Neural cell (in vitro differentiated cells): ENCODE data around the gene CSNK1A1L. TPM values are rescaled to one million over a fixed set of nuclear protein-coding genes. Genes with fewer than 3 reads are reported as not detected.
A peak's percentile ranks its signal among the peaks of the same experiment; 100 is the strongest.

ENCODE experiments used
- H2AFZ ChIP-seq: fragments of 200-600, 300-800 bp; sonication (generic), shearing (Covaris generic); 2 replicates; pipeline ENCODE4 v1.6.0; 2014; ENCODE audit warnings: low read depth, mild to moderate bottlenecking, antibody characterized with exemption, low read length, moderate library complexity
- H3F3A ChIP-seq: fragments of 200-600 bp; shearing (Covaris generic); 2 replicates; pipeline ENCODE4 v1.6.1; 2016; ENCODE audit warnings: mild to moderate bottlenecking, moderate library complexity, mixed read lengths, antibody characterized with exemption, low read length; ENCODE audit not compliant: insufficient read depth, poor library complexity, severe bottlenecking
- H3K27ac ChIP-seq: fragments of 200-600, 300-800 bp; sonication (generic), shearing (Covaris generic); 2 replicates; pipeline ENCODE4 v1.5.1; 2014; ENCODE audit warnings: mild to moderate bottlenecking, low read length, moderate library complexity
- H3K27me3 ChIP-seq: fragments of 300-800, 200-600 bp; sonication (generic), shearing (Covaris generic); 2 replicates; pipeline ENCODE4 v1.6.0; 2014; ENCODE audit warnings: mild to moderate bottlenecking, low read depth, low read length, moderate library complexity; ENCODE audit not compliant: insufficient read depth
- H3K36me3 ChIP-seq: fragments of 300-800, 200-600 bp; sonication (generic), shearing (Covaris generic); 2 replicates; pipeline ENCODE4 v1.5.1; 2014; ENCODE audit warnings: mild to moderate bottlenecking, antibody characterized with exemption, low read length, moderate library complexity; ENCODE audit not compliant: insufficient read depth
- H3K4me2 ChIP-seq: fragments of 300-800, 200-600 bp; sonication (generic), shearing (Covaris generic); 2 replicates; pipeline ENCODE4 v1.6.0; 2014; ENCODE audit warnings: mild to moderate bottlenecking, low read length
- H3K4me3 ChIP-seq: fragments of 300-800, 200-600 bp; sonication (generic), shearing (Covaris generic); 2 replicates; pipeline ENCODE4 v1.5.1; 2014; ENCODE audit warnings: mild to moderate bottlenecking, low read length, moderate library complexity
- H3K79me2 ChIP-seq: fragments of 200-600 bp; shearing (Covaris generic); replicated peaks from 2 replicates; pipeline ENCODE4 v1.6.0; 2014; ENCODE audit warnings: mild to moderate bottlenecking, low read length, moderate library complexity; ENCODE audit not compliant: insufficient read depth
- H3K9ac ChIP-seq: fragments of 300-800, 200-600 bp; sonication (generic), shearing (Covaris generic); 2 replicates; pipeline ENCODE4 v1.6.1; 2016; ENCODE audit warnings: mild to moderate bottlenecking, low read length, mixed read lengths
- H3K9me2 ChIP-seq: fragments of 200-600 bp; shearing (Covaris generic); 2 replicates; pipeline ENCODE4 v1.6.1; 2016; ENCODE audit warnings: mild to moderate bottlenecking, low read length, mixed read lengths; ENCODE audit not compliant: insufficient read depth
- H3K9me3 ChIP-seq: fragments of 200-600, 300-800 bp; sonication (generic), shearing (Covaris generic); 2 replicates; pipeline ENCODE4 v1.6.1; 2016; ENCODE audit warnings: mild to moderate bottlenecking, mixed run types, low read length, moderate library complexity, mixed read lengths
- H4K20me1 ChIP-seq: fragments of 200-600 bp; shearing (Covaris generic); 2 replicates; pipeline ENCODE4 v1.6.1; 2016; ENCODE audit warnings: mild to moderate bottlenecking, mixed run types; ENCODE audit not compliant: insufficient read depth
- EP300 ChIP-seq: fragments of 450-650 bp; conservative IDR thresholded peaks from 2 replicates; pipeline ENCODE4 v1.6.1; 2014; ENCODE audit warnings: antibody characterized with exemption, mild to moderate bottlenecking, moderate library complexity; ENCODE audit not compliant: poor library complexity, severe bottlenecking
- EZH2 ChIP-seq: fragments of 200-600, 300-800 bp; shearing (Covaris generic), sonication (generic); IDR thresholded peaks from 2 replicates; pipeline ENCODE4 v1.6.1; 2014; ENCODE audit warnings: antibody characterized with exemption, low read length, borderline replicate concordance, mild to moderate bottlenecking; ENCODE audit not compliant: insufficient read depth, poor library complexity, severe bottlenecking
- MXI1 ChIP-seq: fragments of 450-650 bp; conservative IDR thresholded peaks from 2 replicates; pipeline ENCODE4 v1.6.1; 2014; ENCODE audit warnings: antibody characterized with exemption, mild to moderate bottlenecking; ENCODE audit not compliant: poor library complexity, severe bottlenecking
- POLR2AphosphoS5 ChIP-seq: IDR thresholded peaks from 2 replicates; pipeline ENCODE4 v1.6.1; 2012
- RAD21 ChIP-seq: fragments of 450-650 bp; conservative IDR thresholded peaks from 2 replicates; pipeline ENCODE4 v1.6.1; 2014; ENCODE audit warnings: antibody characterized with exemption, mild to moderate bottlenecking, moderate library complexity
- SMC3 ChIP-seq: fragments of 450-650 bp; conservative IDR thresholded peaks from 2 replicates; pipeline ENCODE4 v1.6.1; 2014; ENCODE audit warnings: antibody characterized with exemption, mild to moderate bottlenecking, moderate library complexity; ENCODE audit not compliant: poor library complexity
- TAF1 ChIP-seq: IDR thresholded peaks from 2 replicates; pipeline ENCODE4 v1.6.1; 2012; ENCODE audit warnings: low read depth
- polyA plus RNA-seq: library from polyadenylated mRNA; depleted of rRNA; stranded (reverse); fragments of >200 nt; gene quantifications from 2 replicates; pipeline ENCODE4 v1.2.3, GENCODE V29; 2014
- TF ChIP-seq, protein P1 (sequence below): fragments of 450-650 bp; IDR thresholded peaks from 2 replicates; pipeline ENCODE4 v1.5.1; 2014; ENCODE audit warnings: antibody characterized with exemption, mild to moderate bottlenecking, moderate library complexity; ENCODE audit not compliant: poor library complexity, severe bottlenecking
- TF ChIP-seq, protein P2 (sequence below): IDR thresholded peaks from 2 replicates; pipeline ENCODE4 v1.6.1; 2012; ENCODE audit warnings: borderline replicate concordance

CSNK1A1L gene
- polyA plus RNA-seq, 1 donor from 2014 or later = not detected

GRCh38 chr13:37068962-37069361 lies 36.5 kb downstream of the CSNK1A1L start:
- Histone ChIP-seq H3F3A (no peaks in the 10 kb centered on the region), H3K79me2 (no peaks in the 10 kb centered on the region), H3K36me3 (no peaks in the 10 kb centered on the region), H3K4me3 (no peak overlapping the region), H4K20me1 (no peaks in the 10 kb centered on the region), H3K9me3 (no peaks in the 10 kb centered on the region), H2AFZ (no peak overlapping the region), H3K27ac (no peak overlapping the region), H3K9ac (no peak overlapping the region), H3K27me3 (no peaks in the 10 kb centered on the region), H3K4me2 (no peak overlapping the region), H3K9me2 (no peaks in the 10 kb centered on the region)
- TF ChIP-seq POLR2AphosphoS5 = no peak
- no peak for TF ChIP-seq EZH2
- TF ChIP-seq EP300 = no peak
- TF ChIP-seq, protein P1, sequence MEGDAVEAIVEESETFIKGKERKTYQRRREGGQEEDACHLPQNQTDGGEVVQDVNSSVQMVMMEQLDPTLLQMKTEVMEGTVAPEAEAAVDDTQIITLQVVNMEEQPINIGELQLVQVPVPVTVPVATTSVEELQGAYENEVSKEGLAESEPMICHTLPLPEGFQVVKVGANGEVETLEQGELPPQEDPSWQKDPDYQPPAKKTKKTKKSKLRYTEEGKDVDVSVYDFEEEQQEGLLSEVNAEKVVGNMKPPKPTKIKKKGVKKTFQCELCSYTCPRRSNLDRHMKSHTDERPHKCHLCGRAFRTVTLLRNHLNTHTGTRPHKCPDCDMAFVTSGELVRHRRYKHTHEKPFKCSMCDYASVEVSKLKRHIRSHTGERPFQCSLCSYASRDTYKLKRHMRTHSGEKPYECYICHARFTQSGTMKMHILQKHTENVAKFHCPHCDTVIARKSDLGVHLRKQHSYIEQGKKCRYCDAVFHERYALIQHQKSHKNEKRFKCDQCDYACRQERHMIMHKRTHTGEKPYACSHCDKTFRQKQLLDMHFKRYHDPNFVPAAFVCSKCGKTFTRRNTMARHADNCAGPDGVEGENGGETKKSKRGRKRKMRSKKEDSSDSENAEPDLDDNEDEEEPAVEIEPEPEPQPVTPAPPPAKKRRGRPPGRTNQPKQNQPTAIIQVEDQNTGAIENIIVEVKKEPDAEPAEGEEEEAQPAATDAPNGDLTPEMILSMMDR = peak; percentile 67
- TF ChIP-seq RAD21 = peak; percentile 64
- TF ChIP-seq SMC3 = peak; percentile 63

DNA sequence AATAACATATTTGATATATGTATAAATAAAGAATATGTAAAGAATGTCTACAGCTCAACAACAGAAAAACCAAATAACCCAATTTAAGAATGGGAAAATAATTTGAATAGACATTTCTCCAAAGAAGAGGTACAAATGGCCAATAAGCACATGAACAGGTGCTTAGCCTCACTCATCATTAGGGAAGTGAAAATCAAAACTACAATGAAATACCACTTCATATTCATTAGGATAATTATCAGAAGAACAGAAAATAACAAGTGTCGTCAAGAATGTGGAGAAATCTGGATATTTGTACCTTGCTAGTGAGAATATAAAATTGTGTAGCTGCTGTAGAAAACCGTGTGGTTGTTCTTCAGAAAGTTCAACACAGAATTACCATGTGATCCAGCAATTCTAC lies 37.6 kb downstream of the CSNK1A1L start:
- no peaks in the 10 kb centered on the region for H3F3A ChIP-seq
- TF ChIP-seq EZH2 = no peak
- no peaks in the 10 kb centered on the region for H3K9me3 ChIP-seq
- H3K9me2 ChIP-seq = no peaks in the 10 kb centered on the region
- no peak overlapping the region for H2AFZ ChIP-seq
- no peak overlapping the region for H3K4me2 ChIP-seq
- H3K4me3 ChIP-seq = no peak overlapping the region
- H3K27me3 ChIP-seq = no peaks in the 10 kb centered on the region
- no peaks in the 10 kb centered on the region for H3K36me3 ChIP-seq
- no peak overlapping the region for H3K9ac ChIP-seq
- no peaks in the 10 kb centered on the region for H3K79me2 ChIP-seq
- H4K20me1 ChIP-seq = no peaks in the 10 kb centered on the region
- H3K27ac ChIP-seq = no peak overlapping the region

DNA sequence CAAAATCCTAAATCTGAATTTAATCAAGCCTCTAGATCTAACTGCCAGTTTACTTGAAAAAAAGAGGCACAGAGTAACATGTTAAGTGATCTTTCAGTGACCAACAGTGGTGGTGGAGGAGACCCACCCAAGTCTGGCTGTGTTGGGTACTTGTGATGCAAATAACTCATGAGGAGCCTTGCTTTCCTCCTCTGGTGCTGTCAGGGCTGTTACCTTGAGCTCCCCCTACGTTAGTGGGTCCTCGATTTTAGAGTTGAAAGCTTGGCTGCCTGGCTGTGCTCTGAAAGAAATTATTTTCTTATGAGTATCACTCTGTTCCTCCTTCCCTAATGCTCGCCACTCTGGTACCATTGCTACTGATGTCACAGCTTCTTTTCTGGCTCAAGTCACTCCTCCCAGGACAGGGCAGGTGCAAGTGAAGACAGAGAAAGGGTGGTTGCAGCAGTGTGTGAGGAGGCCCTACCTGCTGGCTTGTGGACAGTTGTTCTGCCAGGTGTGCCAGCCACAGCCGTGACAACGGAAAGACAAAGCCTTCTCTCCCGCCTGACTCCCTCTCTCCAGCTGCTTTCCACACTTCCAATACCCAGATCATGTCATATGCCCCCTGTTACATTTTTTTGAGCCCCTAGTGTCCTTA lies 39.5 kb downstream of the CSNK1A1L start:
- Histone ChIP-seq H3K27ac (no peak overlapping the region), H3K9me3 (no peaks in the 10 kb centered on the region), H3K4me2 (no peak overlapping the region), H3K36me3 (no peaks in the 10 kb centered on the region), H2AFZ (no peak overlapping the region), H3K79me2 (no peaks in the 10 kb centered on the region), H3K9me2 (no peaks in the 10 kb centered on the region), H4K20me1 (no peaks in the 10 kb centered on the region), H3K4me3 (no peak overlapping the region), H3F3A (no peaks in the 10 kb centered on the region), H3K9ac (no peak overlapping the region), H3K27me3 (no peaks in the 10 kb centered on the region)
- TF ChIP-seq, protein P2, sequence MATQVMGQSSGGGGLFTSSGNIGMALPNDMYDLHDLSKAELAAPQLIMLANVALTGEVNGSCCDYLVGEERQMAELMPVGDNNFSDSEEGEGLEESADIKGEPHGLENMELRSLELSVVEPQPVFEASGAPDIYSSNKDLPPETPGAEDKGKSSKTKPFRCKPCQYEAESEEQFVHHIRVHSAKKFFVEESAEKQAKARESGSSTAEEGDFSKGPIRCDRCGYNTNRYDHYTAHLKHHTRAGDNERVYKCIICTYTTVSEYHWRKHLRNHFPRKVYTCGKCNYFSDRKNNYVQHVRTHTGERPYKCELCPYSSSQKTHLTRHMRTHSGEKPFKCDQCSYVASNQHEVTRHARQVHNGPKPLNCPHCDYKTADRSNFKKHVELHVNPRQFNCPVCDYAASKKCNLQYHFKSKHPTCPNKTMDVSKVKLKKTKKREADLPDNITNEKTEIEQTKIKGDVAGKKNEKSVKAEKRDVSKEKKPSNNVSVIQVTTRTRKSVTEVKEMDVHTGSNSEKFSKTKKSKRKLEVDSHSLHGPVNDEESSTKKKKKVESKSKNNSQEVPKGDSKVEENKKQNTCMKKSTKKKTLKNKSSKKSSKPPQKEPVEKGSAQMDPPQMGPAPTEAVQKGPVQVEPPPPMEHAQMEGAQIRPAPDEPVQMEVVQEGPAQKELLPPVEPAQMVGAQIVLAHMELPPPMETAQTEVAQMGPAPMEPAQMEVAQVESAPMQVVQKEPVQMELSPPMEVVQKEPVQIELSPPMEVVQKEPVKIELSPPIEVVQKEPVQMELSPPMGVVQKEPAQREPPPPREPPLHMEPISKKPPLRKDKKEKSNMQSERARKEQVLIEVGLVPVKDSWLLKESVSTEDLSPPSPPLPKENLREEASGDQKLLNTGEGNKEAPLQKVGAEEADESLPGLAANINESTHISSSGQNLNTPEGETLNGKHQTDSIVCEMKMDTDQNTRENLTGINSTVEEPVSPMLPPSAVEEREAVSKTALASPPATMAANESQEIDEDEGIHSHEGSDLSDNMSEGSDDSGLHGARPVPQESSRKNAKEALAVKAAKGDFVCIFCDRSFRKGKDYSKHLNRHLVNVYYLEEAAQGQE = no peak
- TF ChIP-seq MXI1 (no peak), EZH2 (no peak), TAF1 (no peak), EP300 (no peak), RAD21 (no peak), POLR2AphosphoS5 (no peak), SMC3 (no peak)
- TF ChIP-seq, protein P1 = no peak
